ENCODE data around the gene CILP.

The CILP gene

DNA sequence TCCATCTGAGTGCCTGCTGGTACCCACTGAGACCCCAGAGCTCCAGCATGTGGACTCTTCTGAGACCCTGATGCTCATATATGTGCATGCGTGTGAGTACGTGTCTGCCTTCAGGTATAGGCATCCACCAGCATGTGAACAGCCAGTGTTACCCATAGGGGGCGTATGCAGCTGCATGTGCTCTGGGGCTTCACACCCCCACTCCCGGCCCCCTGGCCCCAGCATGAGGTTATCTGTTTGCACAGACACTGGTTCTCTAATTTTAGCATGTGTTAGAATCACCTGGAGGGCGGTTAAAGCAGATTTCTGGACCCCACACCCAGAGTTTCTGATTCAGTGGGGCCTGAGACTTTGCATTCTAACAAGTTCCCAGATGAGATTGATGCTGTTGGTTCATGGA lies 824 bp upstream of the CILP start:
- DNase-seq = no peak
- TF ChIP-seq, protein P1, sequence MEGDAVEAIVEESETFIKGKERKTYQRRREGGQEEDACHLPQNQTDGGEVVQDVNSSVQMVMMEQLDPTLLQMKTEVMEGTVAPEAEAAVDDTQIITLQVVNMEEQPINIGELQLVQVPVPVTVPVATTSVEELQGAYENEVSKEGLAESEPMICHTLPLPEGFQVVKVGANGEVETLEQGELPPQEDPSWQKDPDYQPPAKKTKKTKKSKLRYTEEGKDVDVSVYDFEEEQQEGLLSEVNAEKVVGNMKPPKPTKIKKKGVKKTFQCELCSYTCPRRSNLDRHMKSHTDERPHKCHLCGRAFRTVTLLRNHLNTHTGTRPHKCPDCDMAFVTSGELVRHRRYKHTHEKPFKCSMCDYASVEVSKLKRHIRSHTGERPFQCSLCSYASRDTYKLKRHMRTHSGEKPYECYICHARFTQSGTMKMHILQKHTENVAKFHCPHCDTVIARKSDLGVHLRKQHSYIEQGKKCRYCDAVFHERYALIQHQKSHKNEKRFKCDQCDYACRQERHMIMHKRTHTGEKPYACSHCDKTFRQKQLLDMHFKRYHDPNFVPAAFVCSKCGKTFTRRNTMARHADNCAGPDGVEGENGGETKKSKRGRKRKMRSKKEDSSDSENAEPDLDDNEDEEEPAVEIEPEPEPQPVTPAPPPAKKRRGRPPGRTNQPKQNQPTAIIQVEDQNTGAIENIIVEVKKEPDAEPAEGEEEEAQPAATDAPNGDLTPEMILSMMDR (IDR thresholded peaks at IDR 0.05) = peak; percentile 33
- Mint-ChIP-seq H3K9me3 (no peaks in the 10 kb centered on the region), H3K27ac (no peak overlapping the region), H3K27me3 (ENCODE audit: low read depth, poor library complexity) (peaks cover 10% of the 10 kb centered on the region), H3K36me3 (ENCODE audit: low read depth) (no peaks in the 10 kb centered on the region), H3K4me3 (no peak overlapping the region), H3K4me1 (peaks cover 61% of the 10 kb centered on the region)

DNA sequence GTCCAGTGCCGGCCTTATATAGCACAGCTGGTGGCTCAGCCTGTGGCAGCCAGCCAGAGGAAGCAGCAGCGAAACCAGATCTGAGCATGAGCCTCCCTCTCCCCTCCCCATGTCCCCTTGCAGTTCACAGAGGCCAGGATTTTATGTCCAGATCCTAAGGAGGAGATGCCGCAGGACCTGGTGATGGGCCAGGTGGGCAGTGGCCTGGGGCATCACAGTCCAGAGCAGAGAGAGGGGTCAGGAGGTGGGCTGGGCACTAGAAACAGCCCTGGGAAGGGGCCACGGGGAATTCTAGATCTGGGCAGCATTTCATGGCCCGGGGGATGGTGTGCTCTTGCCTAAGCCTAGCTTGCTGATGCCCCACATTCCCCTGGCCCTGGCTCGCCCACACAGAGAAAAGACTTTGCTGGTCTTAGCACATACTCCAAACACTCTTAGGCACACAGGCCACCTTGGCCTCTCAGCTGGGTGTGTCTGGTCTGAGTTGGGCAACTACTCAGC lies 259 bp upstream of the CILP start:
- peak; percentile 35 for DNase-seq
- Mint-ChIP-seq H3K4me1 (peaks cover 61% of the 10 kb centered on the region), H3K9me3 (no peaks in the 10 kb centered on the region), H3K27ac (peak overlapping the region; percentile 86), H3K27me3 (ENCODE audit: low read depth, poor library complexity) (peaks cover 10% of the 10 kb centered on the region), H3K4me3 (peak overlapping the region; percentile 15), H3K36me3 (ENCODE audit: low read depth) (no peaks in the 10 kb centered on the region)
- TF ChIP-seq, protein P1 (IDR thresholded peaks at IDR 0.05) = no peak

DNA sequence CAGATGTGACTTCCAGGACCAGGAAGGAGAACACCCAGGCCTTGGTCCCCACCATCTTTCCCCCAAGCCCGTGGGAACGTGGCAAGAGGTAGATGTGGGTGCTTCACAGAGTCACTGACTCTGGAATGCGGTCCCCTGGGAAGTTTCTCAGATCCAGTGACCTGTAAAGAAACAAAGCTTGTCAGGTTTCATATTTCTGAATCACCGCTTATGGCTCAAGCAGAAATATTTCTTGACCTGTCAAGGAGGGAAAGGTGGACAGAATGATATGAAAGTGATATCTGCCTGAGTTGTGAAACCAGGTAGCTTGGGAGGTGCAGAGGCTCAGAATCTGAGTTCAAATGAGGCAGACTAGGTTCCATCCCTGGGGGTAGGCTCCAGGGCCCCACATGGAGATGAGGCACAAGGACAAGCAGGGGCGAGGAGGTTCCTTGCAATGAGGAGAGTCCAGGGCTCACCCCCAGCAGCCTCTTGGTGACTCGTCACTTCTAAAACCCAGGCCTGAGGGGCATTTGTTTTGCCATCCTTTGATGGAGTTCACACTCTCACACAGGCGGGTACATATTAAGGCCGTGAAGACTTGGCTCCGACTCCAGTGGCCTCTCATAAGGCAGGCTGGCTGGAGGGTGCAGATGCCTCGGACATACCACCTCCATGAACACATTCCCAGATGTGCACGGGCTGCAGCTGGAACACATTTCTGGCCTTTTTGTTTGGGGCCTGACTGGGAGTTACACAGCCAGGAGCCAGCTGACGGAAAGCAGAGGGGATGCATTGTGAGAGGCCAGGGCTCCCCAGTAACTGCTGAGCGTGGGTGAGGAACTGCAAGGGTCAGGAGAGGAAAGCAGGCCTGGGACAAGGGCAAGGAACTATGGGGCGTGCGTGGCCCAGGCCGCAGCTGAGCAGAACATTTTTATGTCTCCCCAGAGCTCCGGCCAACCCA lies 1.3 kb downstream of the CILP start:
- peaks cover 3% of the 10 kb centered on the region for H3K27me3 Mint-ChIP-seq (ENCODE audit: low read depth, poor library complexity)
- DNase-seq = no peak
- H3K4me1 Mint-ChIP-seq = peaks cover 61% of the 10 kb centered on the region
- no peaks in the 10 kb centered on the region for H3K9me3 Mint-ChIP-seq
- no peaks in the 10 kb centered on the region for H3K36me3 Mint-ChIP-seq (ENCODE audit: low read depth)
- H3K4me3 Mint-ChIP-seq = no peak overlapping the region
- H3K27ac Mint-ChIP-seq = peak overlapping the region; percentile 86
- TF ChIP-seq, protein P1 (IDR thresholded peaks at IDR 0.05) = no peak

DNA sequence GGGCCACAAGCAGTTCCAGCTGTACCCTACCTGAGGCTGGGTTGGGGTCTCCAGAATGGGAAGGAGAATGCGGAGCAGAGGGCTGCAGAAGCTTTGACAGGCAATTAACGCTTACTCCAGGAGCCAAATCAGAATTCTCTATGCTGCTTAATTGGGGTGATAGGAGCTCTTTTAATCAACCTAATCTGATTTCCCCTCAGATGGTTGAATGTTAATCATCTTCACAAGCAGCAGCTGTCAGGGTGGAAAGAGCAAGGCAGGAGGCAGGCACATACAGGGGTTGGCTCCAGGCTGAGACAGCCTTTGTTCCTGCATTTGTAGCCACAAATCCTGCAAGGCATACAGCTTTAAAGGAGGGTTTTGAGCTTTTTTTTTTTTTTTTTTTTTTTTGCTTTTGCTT lies 2.6 kb downstream of the CILP start:
- DNase-seq = no peak
- TF ChIP-seq, protein P1 (IDR thresholded peaks at IDR 0.05) = no peak
- Mint-ChIP-seq H3K9me3 (no peaks in the 10 kb centered on the region), H3K27ac (no peak overlapping the region), H3K36me3 (ENCODE audit: low read depth) (no peaks in the 10 kb centered on the region), H3K4me3 (no peak overlapping the region), H3K27me3 (ENCODE audit: low read depth, poor library complexity) (peaks cover 3% of the 10 kb centered on the region), H3K4me1 (peaks cover 52% of the 10 kb centered on the region)

DNA sequence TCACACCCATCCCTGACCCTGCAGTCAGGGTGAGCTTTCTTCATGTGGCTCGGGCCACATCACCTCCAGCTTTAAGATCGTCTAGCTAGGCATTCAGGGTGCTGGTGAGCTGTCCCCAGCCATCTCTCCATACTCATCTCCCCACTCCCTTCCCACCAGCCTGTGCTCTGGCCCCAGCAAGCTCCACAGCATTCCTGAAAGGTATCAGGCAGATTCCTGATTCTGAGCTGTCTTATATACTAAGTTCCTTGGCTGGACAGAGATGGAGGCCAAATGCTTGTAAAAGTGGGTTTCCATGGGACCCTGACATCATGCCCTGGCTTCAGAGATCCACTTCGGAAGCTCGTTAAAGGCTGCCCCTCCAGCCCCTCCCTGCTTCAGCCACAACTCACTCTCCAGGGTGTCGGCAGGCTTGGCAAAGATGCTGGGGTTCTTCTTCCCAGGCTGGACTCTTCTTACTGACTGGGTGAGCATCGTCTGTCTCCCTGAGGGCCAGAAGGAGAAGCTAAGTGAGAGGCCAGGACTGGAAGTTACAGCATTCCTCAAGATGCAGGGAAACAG lies 3.9 kb downstream of the CILP start:
- DNase-seq = no peak
- TF ChIP-seq, protein P1 (IDR thresholded peaks at IDR 0.05) = no peak
- Mint-ChIP-seq H3K27ac (no peak overlapping the region), H3K36me3 (ENCODE audit: low read depth) (no peaks in the 10 kb centered on the region), H3K4me3 (no peak overlapping the region), H3K27me3 (ENCODE audit: low read depth, poor library complexity) (no peaks in the 10 kb centered on the region), H3K9me3 (no peaks in the 10 kb centered on the region), H3K4me1 (peaks cover 46% of the 10 kb centered on the region)
